Left ventricle myocardium inferior (tissue), 1 donor: ENCODE data around the gene LRRC1. TPM values are rescaled to one million over a fixed set of nuclear protein-coding genes. Genes with fewer than 3 reads are reported as not detected.

Experiments used
- DNase-seq: peaks from one replicate; pipeline ENCODE4 v3.0.0-alpha.2; 2020
- H3K27ac ChIP-seq: fragments of 200-600 bp; replicated peaks from 2 replicates; pipeline ENCODE4 v1.8.0; 2021
- H3K27me3 ChIP-seq: fragments of 200-600 bp; 2 replicates; pipeline ENCODE4 v1.8.0; 2021; ENCODE audit warnings: low read depth
- H3K36me3 ChIP-seq: fragments of 200-600 bp; 2 replicates; pipeline ENCODE4 v1.8.0; 2021
- H3K4me1 ChIP-seq: fragments of 200-600 bp; 2 replicates; pipeline ENCODE4 v1.8.0; 2021
- H3K4me3 ChIP-seq: fragments of 200-600 bp; 2 replicates; pipeline ENCODE4 v1.8.0; 2021; ENCODE audit warnings: mild to moderate bottlenecking, moderate library complexity
- H3K9me3 ChIP-seq: fragments of 200-600 bp; replicated peaks from 2 replicates; pipeline ENCODE4 v1.8.0; 2021
- intact Hi-C: fragments of 100-400 bp; cut with micrococcal nuclease; formaldehyde crosslinking; loops from one replicate; pipeline ENCODE4 v1.11.0; 2022
- total RNA-seq: library from RNA; stranded (reverse); fragmentation: NEBNext Ultra II Directional; extraction: Animal tissue kit (Norgen Biotek cat#: 25700); gene quantifications from one replicate; pipeline ENCODE4 v1.2.1, GENCODE V29; 2021
- TF ChIP-seq, protein P1 (sequence below): fragments of 200-600 bp; IDR thresholded peaks from 2 replicates; pipeline ENCODE4 v1.8.0; 2021; ENCODE audit warnings: antibody characterized with exemption, mild to moderate bottlenecking, borderline replicate concordance
- donor health status: DM: no; HTN: yes; CAD: no; lungs with severe emphysema.

The LRRC1 gene
- total RNA-seq, 1 donor from 2014 or later: 2.7 TPM

- intact Hi-C loops: no loop called here
- H3K36me3 ChIP-seq: no peaks in the 10 kb centered on the region
- no peak overlapping the region for H3K27ac ChIP-seq
- peaks cover 12% of the 10 kb centered on the region for H3K4me1 ChIP-seq
- H3K27me3 ChIP-seq: no peaks in the 10 kb centered on the region
- H3K4me3 ChIP-seq: no peak overlapping the region
- TF ChIP-seq, protein P1, sequence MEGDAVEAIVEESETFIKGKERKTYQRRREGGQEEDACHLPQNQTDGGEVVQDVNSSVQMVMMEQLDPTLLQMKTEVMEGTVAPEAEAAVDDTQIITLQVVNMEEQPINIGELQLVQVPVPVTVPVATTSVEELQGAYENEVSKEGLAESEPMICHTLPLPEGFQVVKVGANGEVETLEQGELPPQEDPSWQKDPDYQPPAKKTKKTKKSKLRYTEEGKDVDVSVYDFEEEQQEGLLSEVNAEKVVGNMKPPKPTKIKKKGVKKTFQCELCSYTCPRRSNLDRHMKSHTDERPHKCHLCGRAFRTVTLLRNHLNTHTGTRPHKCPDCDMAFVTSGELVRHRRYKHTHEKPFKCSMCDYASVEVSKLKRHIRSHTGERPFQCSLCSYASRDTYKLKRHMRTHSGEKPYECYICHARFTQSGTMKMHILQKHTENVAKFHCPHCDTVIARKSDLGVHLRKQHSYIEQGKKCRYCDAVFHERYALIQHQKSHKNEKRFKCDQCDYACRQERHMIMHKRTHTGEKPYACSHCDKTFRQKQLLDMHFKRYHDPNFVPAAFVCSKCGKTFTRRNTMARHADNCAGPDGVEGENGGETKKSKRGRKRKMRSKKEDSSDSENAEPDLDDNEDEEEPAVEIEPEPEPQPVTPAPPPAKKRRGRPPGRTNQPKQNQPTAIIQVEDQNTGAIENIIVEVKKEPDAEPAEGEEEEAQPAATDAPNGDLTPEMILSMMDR: no peak
- no peak for DNase-seq
- H3K9me3 ChIP-seq: no peaks in the 10 kb centered on the region
These were observed 70.0 kb downstream of the LRRC1 start for GRCh38 chr6:53864781-53865180.

- Histone ChIP-seq H3K4me1 (peaks cover 16% of the 10 kb centered on the region), H3K27ac (no peak overlapping the region), H3K4me3 (no peak overlapping the region), H3K27me3 (no peaks in the 10 kb centered on the region), H3K9me3 (no peaks in the 10 kb centered on the region), H3K36me3 (no peaks in the 10 kb centered on the region)
- no peak for DNase-seq
- intact Hi-C loops: no loop called here
- TF ChIP-seq, protein P1: no peak
These were observed 71.4 kb downstream of the LRRC1 start for GRCh38 chr6:53866226-53866625.

DNA sequence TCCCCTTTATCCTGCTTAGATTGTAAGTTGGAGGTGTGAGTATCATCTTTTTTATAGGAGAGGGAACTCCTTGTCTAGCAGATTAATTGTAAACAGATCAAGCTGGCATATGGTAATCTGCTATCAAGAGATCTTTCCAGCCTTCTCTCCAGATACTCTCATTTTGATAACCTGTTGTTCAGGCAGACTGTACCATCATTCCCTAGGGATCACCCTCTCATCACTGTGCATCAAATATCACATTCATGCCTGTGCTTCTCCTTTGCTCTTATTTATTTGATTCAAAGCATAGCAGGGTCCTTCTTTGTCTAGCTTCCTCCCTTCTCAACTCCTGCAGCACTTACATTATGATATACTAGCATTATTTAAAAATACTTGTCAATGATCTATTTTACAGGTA is 73.8 kb downstream of the LRRC1 start:
- H3K4me3 ChIP-seq: no peak overlapping the region
- intact Hi-C loops: no loop called here
- peaks cover 11% of the 10 kb centered on the region for H3K4me1 ChIP-seq
- H3K9me3 ChIP-seq: peaks cover 8% of the 10 kb centered on the region
- TF ChIP-seq, protein P1: no peak
- H3K27ac ChIP-seq: no peak overlapping the region
- no peaks in the 10 kb centered on the region for H3K27me3 ChIP-seq
- no peaks in the 10 kb centered on the region for H3K36me3 ChIP-seq
- no peak for DNase-seq

DNA sequence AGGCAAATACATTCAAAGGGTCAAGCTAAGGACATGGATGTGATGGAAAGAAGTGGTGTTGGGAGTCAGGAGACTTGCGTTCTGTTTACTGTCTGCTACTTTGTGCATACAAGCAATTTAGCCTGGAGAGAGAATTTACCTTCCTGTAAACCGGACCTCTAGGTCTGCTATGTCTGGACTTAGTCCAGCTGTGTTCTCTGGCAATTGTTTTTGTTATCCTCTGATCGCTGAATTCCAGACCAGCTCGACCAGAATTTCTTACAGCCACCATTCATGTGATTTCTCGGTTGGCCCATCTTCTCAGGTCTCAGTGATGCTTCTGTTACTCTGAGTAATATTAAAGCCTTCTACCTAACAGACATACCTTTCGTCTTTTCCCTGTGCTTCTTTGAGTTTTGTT is 75.2 kb downstream of the LRRC1 start:
- H3K27ac ChIP-seq: no peak overlapping the region
- H3K4me3 ChIP-seq: no peak overlapping the region
- peaks cover 8% of the 10 kb centered on the region for H3K9me3 ChIP-seq
- TF ChIP-seq, protein P1: no peak
- DNase-seq: no peak
- peaks cover 4% of the 10 kb centered on the region for H3K4me1 ChIP-seq
- no peaks in the 10 kb centered on the region for H3K36me3 ChIP-seq
- no peaks in the 10 kb centered on the region for H3K27me3 ChIP-seq
- intact Hi-C loops: no loop called here

- H3K27me3 ChIP-seq: no peaks in the 10 kb centered on the region
- intact Hi-C loops: no loop called here
- peaks cover 4% of the 10 kb centered on the region for H3K4me1 ChIP-seq
- peaks cover 8% of the 10 kb centered on the region for H3K9me3 ChIP-seq
- no peak overlapping the region for H3K27ac ChIP-seq
- H3K36me3 ChIP-seq: no peaks in the 10 kb centered on the region
- TF ChIP-seq, protein P1: no peak
- DNase-seq: no peak
- H3K4me3 ChIP-seq: no peak overlapping the region
These were observed 79.1 kb downstream of the LRRC1 start for GRCh38 chr6:53873922-53874321.

DNA sequence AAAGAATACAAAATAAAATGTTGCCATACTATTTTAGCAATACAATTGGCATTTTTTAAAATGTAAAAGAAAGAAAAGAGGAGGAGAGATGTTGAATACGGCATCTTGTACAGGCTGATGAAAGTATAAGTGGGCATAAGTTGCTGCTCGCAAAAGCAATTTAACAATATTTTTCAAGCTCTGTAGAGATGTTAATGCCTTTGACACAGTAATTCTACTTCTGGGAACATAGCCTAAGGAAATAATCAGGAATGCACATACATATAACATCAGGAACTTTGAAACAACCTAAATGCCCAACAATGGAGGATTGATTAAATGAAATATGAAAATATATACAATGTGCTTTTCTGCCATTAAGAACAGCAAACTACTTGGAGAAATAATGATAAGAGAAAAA is 80.2 kb downstream of the LRRC1 start:
- no peak for DNase-seq
- Histone ChIP-seq H3K4me1 (peaks cover 2% of the 10 kb centered on the region), H3K4me3 (no peak overlapping the region), H3K9me3 (peaks cover 8% of the 10 kb centered on the region), H3K27ac (no peak overlapping the region), H3K36me3 (no peaks in the 10 kb centered on the region), H3K27me3 (no peaks in the 10 kb centered on the region)
- intact Hi-C loops: no loop called here
- TF ChIP-seq, protein P1: no peak
